Body of pancreas (tissue), 4 donors: Measurements from ENCODE around the gene KLHL17.

Experiments used
- POLR2A ChIP-seq, 3 donors: fragments of 450-650 bp; IDR thresholded peaks; one replicate each; pipeline ENCODE4 v1.6.1; 2016; ENCODE audit warnings: antibody characterized with exemption in 3 of 3, mild to moderate bottlenecking in 2 of 3
- TF ChIP-seq, protein P1 (sequence below), 7 experiments: fragments of 450-650 bp in 4 of 7; fragments of 200-600 bp in 3 of 7; sonication (generic) in 3 of 7; IDR thresholded peaks; one replicate each; pipeline ENCODE4 v1.5.1; 2016 to 2019; ENCODE audit warnings: antibody characterized with exemption in 7 of 7

DNA sequence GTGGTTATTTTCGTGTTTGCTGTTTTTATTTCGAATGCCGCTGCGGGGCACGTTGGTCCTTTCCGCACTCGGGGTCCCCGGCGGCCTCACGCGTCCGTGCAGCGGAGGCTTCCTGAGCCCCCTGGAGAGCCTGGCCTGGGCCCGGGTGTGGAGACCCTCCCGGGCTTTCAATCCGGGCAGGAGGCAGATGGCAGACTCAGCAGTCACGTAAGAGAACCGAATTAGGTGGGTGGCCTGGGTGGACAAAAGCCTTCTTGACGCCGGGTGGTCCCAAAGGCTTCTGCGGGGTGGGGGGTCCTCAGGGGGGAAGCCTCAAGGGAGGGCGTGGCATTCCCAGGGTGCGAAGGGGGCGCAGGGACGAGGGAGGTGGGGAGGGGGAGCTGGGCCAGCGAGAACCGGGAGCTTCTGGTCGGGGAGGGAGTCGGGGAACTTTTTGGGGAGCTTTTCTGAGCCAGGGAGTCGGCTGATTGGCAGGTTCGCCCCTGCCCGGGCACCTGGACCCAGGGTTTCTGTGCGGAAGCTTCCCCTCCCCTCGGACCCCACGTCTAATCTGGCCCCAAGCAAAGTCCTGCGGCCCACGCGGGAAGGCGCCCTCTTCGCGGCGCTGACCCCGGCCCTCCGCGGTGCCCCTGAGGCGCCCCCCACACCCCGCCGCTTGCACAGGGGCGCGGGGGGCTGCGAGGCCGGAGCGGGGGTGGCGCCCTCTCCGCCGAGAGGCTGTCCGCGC is 40.8 kb downstream of the KLHL17 start:
- no peak for TF ChIP-seq POLR2A (IDR thresholded peaks at IDR 0.05)
- TF ChIP-seq, protein P1, sequence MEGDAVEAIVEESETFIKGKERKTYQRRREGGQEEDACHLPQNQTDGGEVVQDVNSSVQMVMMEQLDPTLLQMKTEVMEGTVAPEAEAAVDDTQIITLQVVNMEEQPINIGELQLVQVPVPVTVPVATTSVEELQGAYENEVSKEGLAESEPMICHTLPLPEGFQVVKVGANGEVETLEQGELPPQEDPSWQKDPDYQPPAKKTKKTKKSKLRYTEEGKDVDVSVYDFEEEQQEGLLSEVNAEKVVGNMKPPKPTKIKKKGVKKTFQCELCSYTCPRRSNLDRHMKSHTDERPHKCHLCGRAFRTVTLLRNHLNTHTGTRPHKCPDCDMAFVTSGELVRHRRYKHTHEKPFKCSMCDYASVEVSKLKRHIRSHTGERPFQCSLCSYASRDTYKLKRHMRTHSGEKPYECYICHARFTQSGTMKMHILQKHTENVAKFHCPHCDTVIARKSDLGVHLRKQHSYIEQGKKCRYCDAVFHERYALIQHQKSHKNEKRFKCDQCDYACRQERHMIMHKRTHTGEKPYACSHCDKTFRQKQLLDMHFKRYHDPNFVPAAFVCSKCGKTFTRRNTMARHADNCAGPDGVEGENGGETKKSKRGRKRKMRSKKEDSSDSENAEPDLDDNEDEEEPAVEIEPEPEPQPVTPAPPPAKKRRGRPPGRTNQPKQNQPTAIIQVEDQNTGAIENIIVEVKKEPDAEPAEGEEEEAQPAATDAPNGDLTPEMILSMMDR (IDR thresholded peaks at IDR 0.05): no peak
